HCT116 (cell line): Measurements from ENCODE around the gene ZNF761. TPM values are rescaled to one million over a fixed set of nuclear protein-coding genes. Genes with fewer than 3 reads are reported as not detected.

Experiments used
- ATAC-seq: fragments of 200-7000 bp; cut with Tn5 transposase; 2 replicates; pipeline ENCODE4 v1.9.1; 2020; ENCODE audit warnings: mild to moderate bottlenecking, moderate library complexity
- BruUV-seq: library from RNA; stranded (reverse); fragments of 400-500 nt; replicated peaks from 2 replicates; lab custom pipeline; 2021; lab: Mats Ljungman, UMichigan
- CTCF ChIA-PET: fragments of 300-600 bp; sonication (Branson Sonifier 250); formaldehyde crosslinking; loops from one replicate; lab custom pipeline; 2021; ENCODE audit warnings: antibody characterized with exemption; lab: Charles Lee
- POLR2A ChIA-PET: fragments of 300-600, 350-600 bp; sonication (Branson Sonifier 250); formaldehyde crosslinking; loops from one replicate; lab custom pipeline; 2021; ENCODE audit warnings: antibody characterized with exemption; lab: Charles Lee
- RAD21 ChIA-PET, 2 experiments: fragments of 300-600 bp; sonication (Branson Sonifier 250); formaldehyde crosslinking; loops; one replicate each; lab custom pipeline; 2023; ENCODE audit warnings: low total read pairs in 2 of 2; ENCODE audit not compliant: uncharacterized antibody in 2 of 2, unreplicated experiment in 2 of 2, low non-redundant PET in 1 of 2; lab: Charles Lee
- DNase-seq: peaks from one replicate; pipeline ENCODE4 v3.0.0-alpha.2; 2010; ENCODE audit warnings: low read depth, low spot score
- H2AFZ ChIP-seq: fragments of 200-600 bp; shearing (Covaris generic), sonication (generic); 2 replicates; pipeline ENCODE4 v1.6.1; 2017; ENCODE audit warnings: low read depth, mixed run types, mixed read lengths, antibody characterized with exemption, low read length; ENCODE audit not compliant: poor library complexity, severe bottlenecking
- H3K27ac ChIP-seq: 2 replicates; pipeline ENCODE4 v1.5.1; 2012; ENCODE audit warnings: low read depth, low read length
- H3K27me3 ChIP-seq: fragments of 200-600 bp; sonication (generic); 2 replicates; pipeline ENCODE4 v1.6.1; 2016; ENCODE audit warnings: mixed run types, low read length, mixed read lengths; ENCODE audit not compliant: insufficient read depth
- H3K36me3 ChIP-seq, 2 experiments: fragments of 200-500 bp in 1 of 2; fragments of 200-600 bp in 1 of 2; sonication (Bioruptor generic) in 1 of 2; sonication (generic) in 1 of 2; 2 replicates each; pipeline versions ENCODE4 v1.5.1 to v1.6.1; 2014 to 2016; ENCODE audit warnings: low read length in 2 of 2, inconsistent platforms in 1 of 2, mixed read lengths in 1 of 2, mixed run types in 1 of 2; ENCODE audit not compliant: insufficient read depth in 2 of 2, control insufficient read depth in 1 of 2
- H3K4me1 ChIP-seq, 2 experiments: fragments of 200-600 bp in 1 of 2; sonication (generic) in 1 of 2; 2 replicates each; pipeline versions ENCODE4 v1.5.1 to v1.6.1; 2012 to 2017; ENCODE audit warnings: low read length in 2 of 2, inconsistent platforms in 1 of 2, mild to moderate bottlenecking in 1 of 2, mixed read lengths in 1 of 2, mixed run types in 1 of 2, moderate library complexity in 1 of 2; ENCODE audit not compliant: insufficient read depth in 2 of 2, control insufficient read depth in 1 of 2
- H3K4me2 ChIP-seq: fragments of 200-600 bp; sonication (generic); 2 replicates; pipeline ENCODE4 v1.6.1; 2017; ENCODE audit warnings: mixed run types, low read length, mixed read lengths
- H3K4me3 ChIP-seq, 2 experiments: fragments of 200-600 bp in 1 of 2; sonication (generic) in 1 of 2; replicated peaks in 1 of 2; 2 replicates each; pipeline ENCODE4 v1.5.1; 2011 to 2016; ENCODE audit warnings: low read length in 2 of 2, control low read depth in 1 of 2, low read depth in 1 of 2, mild to moderate bottlenecking in 1 of 2, mixed read lengths in 1 of 2, mixed run types in 1 of 2
- H3K79me2 ChIP-seq: fragments of 200-600 bp; sonication (generic); 2 replicates; pipeline ENCODE4 v1.6.1; 2017; ENCODE audit warnings: mild to moderate bottlenecking, mixed run types, low read length, moderate library complexity, mixed read lengths; ENCODE audit not compliant: insufficient read depth
- H3K9ac ChIP-seq: fragments of 200-600 bp; sonication (generic); 2 replicates; pipeline ENCODE4 v1.6.1; 2016; ENCODE audit warnings: low read length, mixed read lengths
- H3K9me2 ChIP-seq: fragments of 200-600 bp; sonication (generic), shearing (Covaris generic); 2 replicates; pipeline ENCODE4 v1.6.1; 2017; ENCODE audit warnings: mixed run types, mild to moderate bottlenecking, moderate library complexity; ENCODE audit not compliant: insufficient read depth
- H3K9me3 ChIP-seq, 2 experiments: fragments of 200-500 bp in 1 of 2; fragments of 200-600 bp in 1 of 2; sonication (Bioruptor generic) in 1 of 2; sonication (generic) in 1 of 2; 2 replicates each; pipeline ENCODE4 v1.6.1; 2014 to 2017; ENCODE audit warnings: low read length in 2 of 2, mixed read lengths in 2 of 2, inconsistent platforms in 1 of 2, low read depth in 1 of 2, mild to moderate bottlenecking in 1 of 2, mixed run types in 1 of 2, moderate library complexity in 1 of 2; ENCODE audit not compliant: control insufficient read depth in 1 of 2, insufficient read depth in 1 of 2
- H4K20me1 ChIP-seq: fragments of 200-600 bp; sonication (generic), shearing (Covaris generic); 2 replicates; pipeline ENCODE4 v1.6.1; 2017; ENCODE audit warnings: mixed run types, mild to moderate bottlenecking, moderate library complexity; ENCODE audit not compliant: insufficient read depth
- CBX3 ChIP-seq: IDR thresholded peaks from 2 replicates; pipeline ENCODE4 v1.6.1; 2012; ENCODE audit warnings: low read depth
- CEBPB ChIP-seq: IDR thresholded peaks from 2 replicates; pipeline ENCODE4 v1.6.1; 2012; ENCODE audit warnings: low read depth
- ELF1 ChIP-seq: IDR thresholded peaks from 2 replicates; pipeline ENCODE4 v1.6.1; 2012; ENCODE audit warnings: low read depth, borderline replicate concordance
- EZH2 ChIP-seq: fragments of 200-600 bp; sonication (generic); IDR thresholded peaks from 2 replicates; pipeline ENCODE4 v1.6.1; 2017; ENCODE audit warnings: antibody characterized with exemption, mixed run types
- POLR2A ChIP-seq: IDR thresholded peaks from 2 replicates; pipeline ENCODE4 v1.7.0; 2011; ENCODE audit warnings: borderline replicate concordance; ENCODE audit not compliant: insufficient read depth, insufficient read length; ENCODE audit errors: extremely low read depth
- POLR2AphosphoS5 ChIP-seq: IDR thresholded peaks from 2 replicates; pipeline ENCODE4 v1.6.1; 2011; ENCODE audit warnings: mild to moderate bottlenecking, low read depth, low read length, moderate library complexity
- SIN3A ChIP-seq: IDR thresholded peaks from 2 replicates; pipeline ENCODE4 v1.6.1; 2012; ENCODE audit warnings: low read depth
- SRF ChIP-seq: IDR thresholded peaks from 2 replicates; pipeline ENCODE4 v1.6.1; 2012; ENCODE audit warnings: low read depth
- YY1 ChIP-seq: IDR thresholded peaks from 2 replicates; pipeline ENCODE4 v1.6.1; 2011; ENCODE audit warnings: low read length, low read depth, moderate library complexity, mild to moderate bottlenecking; ENCODE audit not compliant: insufficient replicate concordance; ENCODE audit errors: extremely low read depth
- ZNF274 ChIP-seq: fragments of 200-500 bp; sonication (Bioruptor generic); IDR thresholded peaks from 2 replicates; pipeline ENCODE4 v1.6.1; 2014; ENCODE audit warnings: mild to moderate bottlenecking, low read depth, low read length, inconsistent platforms
- intact Hi-C: fragments of 100-400 bp; cut with micrococcal nuclease; formaldehyde crosslinking; loops from 2 replicates; pipeline ENCODE4 v1.10.0; 2022
- total RNA-seq: library from RNA; stranded (reverse); gene quantifications from one replicate; pipeline ENCODE4 v1.2.1, GENCODE V29; 2021; ENCODE audit not compliant: unreplicated experiment
- TF ChIP-seq, protein P1 (sequence below): IDR thresholded peaks from 2 replicates; pipeline ENCODE4 v1.6.1; 2011; ENCODE audit warnings: mild to moderate bottlenecking, low read length, moderate library complexity; ENCODE audit not compliant: insufficient replicate concordance; ENCODE audit errors: extremely low read depth
- TF ChIP-seq, protein P2 (sequence below): IDR thresholded peaks from 2 replicates; pipeline ENCODE4 v1.6.1; 2012; ENCODE audit warnings: low read depth
- TF ChIP-seq, protein P3 (sequence below): IDR thresholded peaks from 2 replicates; pipeline ENCODE4 v1.6.1; 2012
- TF ChIP-seq, protein P4 (sequence below), 3 experiments: fragments of 200-600 bp in 1 of 3; sonication (generic) in 1 of 3; IDR thresholded peaks in 2 of 3; conservative IDR thresholded peaks in 1 of 3; 2 replicates each; pipeline ENCODE4 v1.5.1; 2012 to 2017; ENCODE audit warnings: low read depth in 2 of 3, low read length in 2 of 3, antibody characterized with exemption in 1 of 3, borderline replicate concordance in 1 of 3, control low read depth in 1 of 3, mild to moderate bottlenecking in 1 of 3, mixed read lengths in 1 of 3, mixed run types in 1 of 3, moderate library complexity in 1 of 3; ENCODE audit not compliant: insufficient read depth in 1 of 3

Gene ZNF761
- total RNA-seq, 1 experiment from 2014 or later: 8.8 TPM

DNA sequence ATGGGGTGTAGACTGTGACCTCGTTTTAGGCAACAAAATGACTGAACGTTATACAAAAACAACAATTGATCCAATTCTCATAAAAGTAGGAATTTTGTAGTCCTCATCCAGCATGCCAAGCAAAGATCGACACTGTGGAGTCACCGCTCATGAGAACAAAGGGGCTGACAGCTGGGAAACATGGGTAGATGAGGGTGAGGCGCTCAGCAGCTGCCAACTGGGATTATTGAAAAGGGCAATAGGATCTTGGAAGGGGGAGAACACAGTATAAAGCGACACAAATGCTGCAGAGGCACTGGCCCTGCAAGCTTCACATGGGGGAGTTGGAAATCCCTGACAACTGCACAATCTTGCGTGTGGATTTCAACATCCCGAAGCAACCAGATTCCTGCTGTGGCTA is 42.2 kb upstream of the ZNF761 start:
- Histone ChIP-seq H3K4me3 (no peak overlapping the region), H3K9me3 (peaks cover 9 to 14% of the 10 kb centered on the region in 2 experiments; a peak in 2 of 4 replicates), H3K79me2 (no peaks in the 10 kb centered on the region), H3K27me3 (no peaks in the 10 kb centered on the region), H4K20me1 (no peaks in the 10 kb centered on the region), H3K4me2 (no peak overlapping the region), H3K4me1 (peaks cover 0 to 2% of the 10 kb centered on the region in 2 experiments; a peak in 1 of 4 replicates), H3K36me3 (0 out of 4 replicates have a peak, but pooled peaks cover 0 to 3% of the 10 kb centered on the region in 2 experiments), H3K9ac (no peak overlapping the region), H3K27ac (no peak overlapping the region), H2AFZ (no peak overlapping the region), H3K9me2 (no peaks in the 10 kb centered on the region)
- TF ChIP-seq CBX3 (no peak), SIN3A (no peak), YY1 (no peak), EZH2 (no peak), CEBPB (no peak), ELF1 (no peak), POLR2AphosphoS5 (no peak), SRF (no peak), ZNF274 (no peak), POLR2A (no peak)
- TF ChIP-seq, protein P1, sequence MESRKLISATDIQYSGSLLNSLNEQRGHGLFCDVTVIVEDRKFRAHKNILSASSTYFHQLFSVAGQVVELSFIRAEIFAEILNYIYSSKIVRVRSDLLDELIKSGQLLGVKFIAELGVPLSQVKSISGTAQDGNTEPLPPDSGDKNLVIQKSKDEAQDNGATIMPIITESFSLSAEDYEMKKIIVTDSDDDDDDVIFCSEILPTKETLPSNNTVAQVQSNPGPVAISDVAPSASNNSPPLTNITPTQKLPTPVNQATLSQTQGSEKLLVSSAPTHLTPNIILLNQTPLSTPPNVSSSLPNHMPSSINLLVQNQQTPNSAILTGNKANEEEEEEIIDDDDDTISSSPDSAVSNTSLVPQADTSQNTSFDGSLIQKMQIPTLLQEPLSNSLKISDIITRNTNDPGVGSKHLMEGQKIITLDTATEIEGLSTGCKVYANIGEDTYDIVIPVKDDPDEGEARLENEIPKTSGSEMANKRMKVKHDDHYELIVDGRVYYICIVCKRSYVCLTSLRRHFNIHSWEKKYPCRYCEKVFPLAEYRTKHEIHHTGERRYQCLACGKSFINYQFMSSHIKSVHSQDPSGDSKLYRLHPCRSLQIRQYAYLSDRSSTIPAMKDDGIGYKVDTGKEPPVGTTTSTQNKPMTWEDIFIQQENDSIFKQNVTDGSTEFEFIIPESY: no peak
- TF ChIP-seq, protein P2, sequence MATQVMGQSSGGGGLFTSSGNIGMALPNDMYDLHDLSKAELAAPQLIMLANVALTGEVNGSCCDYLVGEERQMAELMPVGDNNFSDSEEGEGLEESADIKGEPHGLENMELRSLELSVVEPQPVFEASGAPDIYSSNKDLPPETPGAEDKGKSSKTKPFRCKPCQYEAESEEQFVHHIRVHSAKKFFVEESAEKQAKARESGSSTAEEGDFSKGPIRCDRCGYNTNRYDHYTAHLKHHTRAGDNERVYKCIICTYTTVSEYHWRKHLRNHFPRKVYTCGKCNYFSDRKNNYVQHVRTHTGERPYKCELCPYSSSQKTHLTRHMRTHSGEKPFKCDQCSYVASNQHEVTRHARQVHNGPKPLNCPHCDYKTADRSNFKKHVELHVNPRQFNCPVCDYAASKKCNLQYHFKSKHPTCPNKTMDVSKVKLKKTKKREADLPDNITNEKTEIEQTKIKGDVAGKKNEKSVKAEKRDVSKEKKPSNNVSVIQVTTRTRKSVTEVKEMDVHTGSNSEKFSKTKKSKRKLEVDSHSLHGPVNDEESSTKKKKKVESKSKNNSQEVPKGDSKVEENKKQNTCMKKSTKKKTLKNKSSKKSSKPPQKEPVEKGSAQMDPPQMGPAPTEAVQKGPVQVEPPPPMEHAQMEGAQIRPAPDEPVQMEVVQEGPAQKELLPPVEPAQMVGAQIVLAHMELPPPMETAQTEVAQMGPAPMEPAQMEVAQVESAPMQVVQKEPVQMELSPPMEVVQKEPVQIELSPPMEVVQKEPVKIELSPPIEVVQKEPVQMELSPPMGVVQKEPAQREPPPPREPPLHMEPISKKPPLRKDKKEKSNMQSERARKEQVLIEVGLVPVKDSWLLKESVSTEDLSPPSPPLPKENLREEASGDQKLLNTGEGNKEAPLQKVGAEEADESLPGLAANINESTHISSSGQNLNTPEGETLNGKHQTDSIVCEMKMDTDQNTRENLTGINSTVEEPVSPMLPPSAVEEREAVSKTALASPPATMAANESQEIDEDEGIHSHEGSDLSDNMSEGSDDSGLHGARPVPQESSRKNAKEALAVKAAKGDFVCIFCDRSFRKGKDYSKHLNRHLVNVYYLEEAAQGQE: no peak
- TF ChIP-seq, protein P3, sequence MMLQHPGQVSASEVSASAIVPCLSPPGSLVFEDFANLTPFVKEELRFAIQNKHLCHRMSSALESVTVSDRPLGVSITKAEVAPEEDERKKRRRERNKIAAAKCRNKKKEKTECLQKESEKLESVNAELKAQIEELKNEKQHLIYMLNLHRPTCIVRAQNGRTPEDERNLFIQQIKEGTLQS: no peak
- TF ChIP-seq, protein P4, sequence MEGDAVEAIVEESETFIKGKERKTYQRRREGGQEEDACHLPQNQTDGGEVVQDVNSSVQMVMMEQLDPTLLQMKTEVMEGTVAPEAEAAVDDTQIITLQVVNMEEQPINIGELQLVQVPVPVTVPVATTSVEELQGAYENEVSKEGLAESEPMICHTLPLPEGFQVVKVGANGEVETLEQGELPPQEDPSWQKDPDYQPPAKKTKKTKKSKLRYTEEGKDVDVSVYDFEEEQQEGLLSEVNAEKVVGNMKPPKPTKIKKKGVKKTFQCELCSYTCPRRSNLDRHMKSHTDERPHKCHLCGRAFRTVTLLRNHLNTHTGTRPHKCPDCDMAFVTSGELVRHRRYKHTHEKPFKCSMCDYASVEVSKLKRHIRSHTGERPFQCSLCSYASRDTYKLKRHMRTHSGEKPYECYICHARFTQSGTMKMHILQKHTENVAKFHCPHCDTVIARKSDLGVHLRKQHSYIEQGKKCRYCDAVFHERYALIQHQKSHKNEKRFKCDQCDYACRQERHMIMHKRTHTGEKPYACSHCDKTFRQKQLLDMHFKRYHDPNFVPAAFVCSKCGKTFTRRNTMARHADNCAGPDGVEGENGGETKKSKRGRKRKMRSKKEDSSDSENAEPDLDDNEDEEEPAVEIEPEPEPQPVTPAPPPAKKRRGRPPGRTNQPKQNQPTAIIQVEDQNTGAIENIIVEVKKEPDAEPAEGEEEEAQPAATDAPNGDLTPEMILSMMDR (IDR thresholded peaks at IDR 0.05 in 2 of 3, conservative IDR thresholded peaks at IDR 0.05 in 1 of 3; ENCODE audit: borderline replicate concordance in 1 of 3, insufficient read depth in 1 of 3, low read depth in 2 of 3, low read length in 2 of 3): no peak
- POLR2A ChIA-PET: no interaction called here
- intact Hi-C loops: no loop called here
- RAD21 ChIA-PET: no interaction called here
- DNase-seq (no peak), ATAC-seq (no peak)
- BruUV-seq: no TSS peak
- CTCF ChIA-PET: no interaction called here
